ENCODE data around the gene SLC15A1.

DNA sequence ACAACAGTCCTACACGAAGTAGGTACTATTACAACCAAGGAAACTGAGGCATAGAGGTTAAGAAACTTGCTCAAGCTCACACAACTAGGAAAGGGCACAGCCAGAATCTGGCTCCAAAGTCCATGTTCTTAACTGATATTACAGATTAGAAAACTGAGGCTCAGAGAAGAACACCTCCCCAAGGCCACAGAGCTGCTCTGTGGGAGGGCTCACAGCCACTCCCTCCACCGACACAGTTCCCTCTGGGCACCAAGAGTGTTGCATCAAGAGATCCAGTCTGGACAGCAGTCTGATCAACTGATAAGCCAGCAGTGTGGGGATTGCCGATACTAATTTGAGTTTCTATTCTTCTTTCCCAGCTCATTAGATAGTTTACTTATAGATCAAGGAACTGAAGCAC, 29.5 kb downstream of the SLC15A1 start:
- TF ChIP-seq YY1 (IDR thresholded peaks at IDR 0.05; ENCODE audit: insufficient read depth, insufficient read length) (no peak), SUZ12 (IDR thresholded peaks at IDR 0.05; ENCODE audit: extremely low read depth, insufficient read depth, insufficient read length) (no peak), ZNF274 (IDR thresholded peaks at IDR 0.05; ENCODE audit: low read depth, low read length) (no peak)

All from NT2/D1 (cell line).